ENCODE measurements around the gene CEBPB.

The CEBPB gene

DNA sequence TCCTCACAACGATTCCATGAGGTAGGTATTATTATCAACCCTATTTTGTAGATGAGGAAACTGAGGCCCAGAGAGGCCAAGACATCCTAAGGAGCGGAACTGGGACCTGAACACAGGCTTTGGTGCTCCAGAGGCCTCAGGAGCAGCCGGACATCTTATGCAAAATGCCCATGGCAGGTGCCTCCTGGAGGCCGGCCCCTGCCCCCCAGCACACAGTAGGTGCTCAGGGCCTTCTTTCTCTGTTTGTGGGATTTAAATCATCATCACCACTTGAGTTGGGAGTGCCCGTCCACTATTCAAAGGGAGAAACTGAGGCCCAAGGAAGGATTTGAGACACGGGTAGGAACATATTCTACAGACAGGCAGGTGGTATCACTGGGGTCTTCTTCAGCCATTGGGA is 41.2 kb downstream of the CEBPB start:
- DNase-seq: no peak

GRCh38 chr20:50232651-50233324 is 42.2 kb downstream of the CEBPB start:
- DNase-seq: no peak

GRCh38 chr20:50233325-50234212 is 42.9 kb downstream of the CEBPB start:
- DNase-seq: no peak

DNA sequence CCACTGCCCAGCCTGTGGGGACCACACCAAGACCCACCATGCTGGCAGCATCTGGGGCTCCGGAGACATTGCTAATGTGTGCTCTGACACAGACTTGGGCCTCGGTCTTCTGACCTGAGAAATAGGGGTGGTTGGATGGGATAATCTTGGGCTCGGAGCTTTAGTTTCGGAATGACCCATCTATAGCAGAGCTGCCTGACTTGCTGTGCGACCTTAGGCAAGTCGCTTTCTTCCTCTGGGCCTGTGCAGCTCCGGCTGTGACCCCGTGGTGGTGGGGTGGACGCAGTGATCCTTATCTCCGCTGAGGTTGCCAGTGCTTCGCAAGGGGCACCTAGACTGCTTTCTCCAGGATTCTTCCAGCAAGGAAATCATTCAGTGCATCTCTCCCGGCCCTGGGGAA is 43.7 kb downstream of the CEBPB start:
- no peak for DNase-seq

GRCh38 chr20:50237349-50237748 is 46.7 kb downstream of the CEBPB start:
- DNase-seq: no peak

DNA sequence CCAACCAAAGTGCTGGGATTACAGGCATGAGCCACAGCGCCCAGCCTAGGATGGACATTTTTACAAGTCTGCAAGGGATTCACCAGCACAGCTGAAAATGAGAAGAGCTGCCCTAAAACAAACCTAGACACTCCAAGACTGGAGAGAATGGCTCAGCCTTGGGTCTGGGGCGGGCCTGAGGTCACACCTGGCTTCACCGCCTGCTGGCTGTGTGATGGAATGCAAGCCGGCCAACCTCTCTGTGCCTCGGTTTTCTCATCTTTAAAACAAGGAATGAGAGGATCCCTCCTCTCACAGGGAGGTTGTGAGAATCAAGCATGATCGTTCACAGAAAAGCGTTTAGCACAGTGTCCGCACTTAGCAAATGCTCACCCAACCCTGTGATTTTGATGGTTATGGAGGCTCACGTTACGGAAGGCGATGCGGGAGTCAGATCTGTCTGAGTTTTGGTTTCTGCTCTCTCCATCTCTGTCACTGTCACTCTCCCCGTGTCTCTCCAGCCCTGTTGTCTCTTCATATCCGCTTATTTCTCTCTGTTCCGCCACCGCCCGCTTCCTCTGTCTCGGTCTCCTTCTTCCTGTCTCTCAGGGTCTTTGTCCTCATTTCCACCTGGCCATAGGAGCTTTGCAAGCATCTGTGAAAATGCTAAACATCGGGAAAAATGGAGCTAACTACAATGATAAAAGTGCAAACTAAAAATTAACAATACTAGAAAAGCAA is 47.6 kb downstream of the CEBPB start:
- DNase-seq: no peak

GRCh38 chr20:50240092-50240491 is 49.5 kb downstream of the CEBPB start:
- no peak for DNase-seq

GRCh38 chr20:50242178-50242514 is 51.5 kb downstream of the CEBPB start:
- DNase-seq: no peak
